ENCODE measurements around the gene CIDEA.

- TF ChIP-seq CTCF (IDR thresholded peaks at IDR 0.05; ENCODE audit: low read length): no peak
- no peak for TF ChIP-seq EZH2 (optimal IDR thresholded peaks at IDR 0.05; ENCODE audit: low read depth, low read length)
These were observed 8.4 kb upstream of the CIDEA start for GRCh38 chr18:12245793-12246135.

All from MM.1S (cell line).